Neural progenitor cell (in vitro differentiated cells): ENCODE measurements around the gene EP400.

Source experiments
- CTCF ChIP-seq: fragments of 200-600 bp; sonication (generic); IDR thresholded peaks from 2 replicates; pipeline ENCODE4 v1.5.1; 2017; ENCODE audit warnings: antibody characterized with exemption, mild to moderate bottlenecking
- EZH2 ChIP-seq: fragments of 200-600 bp; sonication (generic); IDR thresholded peaks from 2 replicates; pipeline ENCODE4 v1.6.1; 2017; ENCODE audit warnings: antibody characterized with exemption, mild to moderate bottlenecking, moderate library complexity
- EZH2phosphoT487 ChIP-seq: fragments of 200-600 bp; sonication (generic); IDR thresholded peaks from 2 replicates; pipeline ENCODE4 v1.6.1; 2017; ENCODE audit warnings: antibody characterized with exemption

- TF ChIP-seq CTCF (no peak), EZH2 (no peak), EZH2phosphoT487 (no peak)
Measured at GRCh38 chr12:131989021-131989420, 39.3 kb downstream of the EP400 start.
